ENCODE data around the gene CSF1.

GRCh38 chr1:109938556-109938955 is 27.9 kb downstream of the CSF1 start:
- TF ChIP-seq POLR2A (IDR thresholded peaks at IDR 0.05; ENCODE audit: low read length) (no peak), GATA1 (IDR thresholded peaks at IDR 0.05; ENCODE audit: low read depth, low read length) (no peak)

Data from erythroblast (primary cell).